ENCODE measurements around the gene COLEC12. TPM values are rescaled to one million over a fixed set of nuclear protein-coding genes. Genes with fewer than 3 reads are reported as not detected.

COLEC12 gene
- total RNA-seq, 2 donors from 2014 or later, result 1.9 to 4.7 TPM

- DNase-seq, result no peak
- Histone ChIP-seq H3K27ac (no peak overlapping the region), H3K27me3 (no peaks in the 10 kb centered on the region), H3K36me3 (no peaks in the 10 kb centered on the region), H3K9me3 (no peaks in the 10 kb centered on the region), H3K4me1 (no peaks in the 10 kb centered on the region), H3K9ac (ENCODE audit: low read depth in 2 of 2, low read length in 2 of 2) (no peak overlapping the region), H3K4me3 (no peak overlapping the region)
- TF ChIP-seq, protein P1, sequence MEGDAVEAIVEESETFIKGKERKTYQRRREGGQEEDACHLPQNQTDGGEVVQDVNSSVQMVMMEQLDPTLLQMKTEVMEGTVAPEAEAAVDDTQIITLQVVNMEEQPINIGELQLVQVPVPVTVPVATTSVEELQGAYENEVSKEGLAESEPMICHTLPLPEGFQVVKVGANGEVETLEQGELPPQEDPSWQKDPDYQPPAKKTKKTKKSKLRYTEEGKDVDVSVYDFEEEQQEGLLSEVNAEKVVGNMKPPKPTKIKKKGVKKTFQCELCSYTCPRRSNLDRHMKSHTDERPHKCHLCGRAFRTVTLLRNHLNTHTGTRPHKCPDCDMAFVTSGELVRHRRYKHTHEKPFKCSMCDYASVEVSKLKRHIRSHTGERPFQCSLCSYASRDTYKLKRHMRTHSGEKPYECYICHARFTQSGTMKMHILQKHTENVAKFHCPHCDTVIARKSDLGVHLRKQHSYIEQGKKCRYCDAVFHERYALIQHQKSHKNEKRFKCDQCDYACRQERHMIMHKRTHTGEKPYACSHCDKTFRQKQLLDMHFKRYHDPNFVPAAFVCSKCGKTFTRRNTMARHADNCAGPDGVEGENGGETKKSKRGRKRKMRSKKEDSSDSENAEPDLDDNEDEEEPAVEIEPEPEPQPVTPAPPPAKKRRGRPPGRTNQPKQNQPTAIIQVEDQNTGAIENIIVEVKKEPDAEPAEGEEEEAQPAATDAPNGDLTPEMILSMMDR (IDR thresholded peaks at IDR 0.05), result no peak
- intact Hi-C loops (cut with DNase I), result no loop called here
These were observed 146.0 kb downstream of the COLEC12 start for GRCh38 chr18:354471-354870.

GRCh38 chr18:354003-354402, 146.5 kb downstream of the COLEC12 start:
- TF ChIP-seq, protein P1 (IDR thresholded peaks at IDR 0.05), result no peak
- Histone ChIP-seq H3K4me3 (no peak overlapping the region), H3K36me3 (no peaks in the 10 kb centered on the region), H3K27me3 (no peaks in the 10 kb centered on the region), H3K27ac (no peak overlapping the region), H3K4me1 (no peaks in the 10 kb centered on the region), H3K9ac (ENCODE audit: low read depth in 2 of 2, low read length in 2 of 2) (no peak overlapping the region), H3K9me3 (no peaks in the 10 kb centered on the region)
- intact Hi-C loops (cut with DNase I), result no loop called here
- no peak for DNase-seq

GRCh38 chr18:352438-352837, 148.1 kb downstream of the COLEC12 start:
- H3K4me1 ChIP-seq, result no peaks in the 10 kb centered on the region
- H3K27ac ChIP-seq, result no peak overlapping the region
- intact Hi-C loops (cut with DNase I), result no loop called here
- TF ChIP-seq, protein P1 (IDR thresholded peaks at IDR 0.05), result no peak
- no peak overlapping the region for H3K9ac ChIP-seq (ENCODE audit: low read depth in 2 of 2, low read length in 2 of 2)
- no peaks in the 10 kb centered on the region for H3K27me3 ChIP-seq
- no peak for DNase-seq
- no peak overlapping the region for H3K4me3 ChIP-seq
- H3K36me3 ChIP-seq, result no peaks in the 10 kb centered on the region
- H3K9me3 ChIP-seq, result no peaks in the 10 kb centered on the region

DNA sequence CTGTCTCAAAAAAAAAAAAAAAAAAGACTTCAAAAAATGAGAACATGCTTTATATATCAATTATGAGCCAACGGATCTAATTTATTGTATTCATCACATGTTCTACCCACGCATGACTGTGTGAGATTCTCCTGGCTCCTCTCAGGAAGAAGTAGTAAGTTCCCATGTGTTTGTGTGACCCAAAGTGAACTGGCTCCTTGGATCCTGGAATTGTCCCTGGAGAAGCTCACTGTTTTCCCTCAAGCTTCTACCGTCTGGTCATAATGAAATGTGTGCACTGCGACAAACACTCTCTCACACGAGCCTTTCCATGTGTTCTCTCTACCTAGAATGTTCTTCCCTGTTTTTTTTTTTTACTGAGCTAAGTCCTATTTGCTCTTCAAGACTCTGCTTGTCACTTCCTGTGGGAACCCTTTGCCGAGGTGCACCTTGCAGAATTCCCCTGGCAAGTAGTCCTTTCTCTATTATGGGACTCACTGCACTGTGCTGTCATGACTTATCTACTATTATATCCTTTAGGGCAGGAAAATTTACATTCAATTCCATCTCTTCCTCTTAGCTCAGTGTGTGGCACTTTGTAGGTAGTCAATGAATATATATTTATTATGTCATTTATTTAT, 149.4 kb downstream of the COLEC12 start:
- Histone ChIP-seq H3K9ac (ENCODE audit: low read depth in 2 of 2, low read length in 2 of 2) (no peak overlapping the region), H3K4me1 (no peaks in the 10 kb centered on the region), H3K4me3 (no peak overlapping the region), H3K36me3 (no peaks in the 10 kb centered on the region), H3K27me3 (no peaks in the 10 kb centered on the region), H3K9me3 (no peaks in the 10 kb centered on the region), H3K27ac (no peak overlapping the region)
- no peak for DNase-seq
- TF ChIP-seq, protein P1 (IDR thresholded peaks at IDR 0.05), result no peak
- intact Hi-C loops (cut with DNase I), result no loop called here

DNA sequence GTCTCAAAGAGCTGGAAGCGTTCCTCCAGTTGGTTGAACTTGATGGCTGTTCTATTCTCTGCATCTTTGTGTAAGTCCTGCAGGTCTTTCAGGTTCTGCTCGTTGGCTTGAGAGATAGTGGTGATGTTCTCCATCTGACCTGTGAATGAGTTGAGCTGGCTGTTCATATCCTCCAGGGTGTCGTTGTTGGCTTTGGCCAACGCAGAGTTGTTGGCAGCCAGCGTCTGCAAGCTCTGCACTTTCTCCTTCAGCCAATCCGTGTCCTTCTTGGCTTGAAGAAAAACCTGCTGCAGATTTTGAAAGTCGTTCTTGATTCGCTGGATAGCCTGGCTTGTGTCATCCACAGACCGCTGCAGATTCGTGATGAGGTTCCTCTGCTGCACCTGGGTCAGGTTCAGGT, 153.9 kb downstream of the COLEC12 start:
- intact Hi-C loops (cut with DNase I), result no loop called here
- Histone ChIP-seq H3K4me3 (no peak overlapping the region), H3K27me3 (no peaks in the 10 kb centered on the region), H3K4me1 (no peaks in the 10 kb centered on the region), H3K9me3 (no peaks in the 10 kb centered on the region), H3K27ac (no peak overlapping the region), H3K36me3 (no peaks in the 10 kb centered on the region), H3K9ac (ENCODE audit: low read depth in 2 of 2, low read length in 2 of 2) (no peak overlapping the region)
- DNase-seq, result no peak
- TF ChIP-seq, protein P1 (IDR thresholded peaks at IDR 0.05), result no peak

All from colonic mucosa (tissue), 4 donors.